Superior temporal gyrus (tissue), 1 donor: ENCODE measurements around the gene ANKS1B.

Experiments
- DNase-seq: peaks from one replicate; pipeline ENCODE4 v3.0.0-alpha.2; 2016; ENCODE audit errors: extremely low spot score

The ANKS1B gene

DNA sequence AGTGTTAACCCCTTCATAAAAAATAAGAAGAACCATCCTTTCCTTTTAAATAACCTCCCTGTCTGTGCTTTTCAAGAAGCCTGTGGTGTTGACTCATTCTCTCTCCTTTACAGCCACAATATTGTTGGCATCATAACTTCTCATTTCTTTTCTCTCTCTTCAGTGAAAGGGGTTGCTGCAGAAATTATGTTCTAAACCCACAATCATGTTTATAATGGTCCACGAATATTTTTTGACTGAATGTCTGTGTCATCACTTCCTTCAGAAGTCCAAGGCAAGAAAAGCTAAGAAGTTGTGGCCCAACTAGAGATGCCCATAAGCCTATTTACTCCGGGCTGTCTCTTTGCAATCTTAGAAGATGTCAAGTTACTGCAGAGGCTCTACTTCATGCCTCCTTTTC, 851.3 kb downstream of the ANKS1B start:
- DNase-seq, result peak; percentile 13

- no peak for DNase-seq
These were observed 853.0 kb downstream of the ANKS1B start for GRCh38 chr12:99131751-99132199.

DNA sequence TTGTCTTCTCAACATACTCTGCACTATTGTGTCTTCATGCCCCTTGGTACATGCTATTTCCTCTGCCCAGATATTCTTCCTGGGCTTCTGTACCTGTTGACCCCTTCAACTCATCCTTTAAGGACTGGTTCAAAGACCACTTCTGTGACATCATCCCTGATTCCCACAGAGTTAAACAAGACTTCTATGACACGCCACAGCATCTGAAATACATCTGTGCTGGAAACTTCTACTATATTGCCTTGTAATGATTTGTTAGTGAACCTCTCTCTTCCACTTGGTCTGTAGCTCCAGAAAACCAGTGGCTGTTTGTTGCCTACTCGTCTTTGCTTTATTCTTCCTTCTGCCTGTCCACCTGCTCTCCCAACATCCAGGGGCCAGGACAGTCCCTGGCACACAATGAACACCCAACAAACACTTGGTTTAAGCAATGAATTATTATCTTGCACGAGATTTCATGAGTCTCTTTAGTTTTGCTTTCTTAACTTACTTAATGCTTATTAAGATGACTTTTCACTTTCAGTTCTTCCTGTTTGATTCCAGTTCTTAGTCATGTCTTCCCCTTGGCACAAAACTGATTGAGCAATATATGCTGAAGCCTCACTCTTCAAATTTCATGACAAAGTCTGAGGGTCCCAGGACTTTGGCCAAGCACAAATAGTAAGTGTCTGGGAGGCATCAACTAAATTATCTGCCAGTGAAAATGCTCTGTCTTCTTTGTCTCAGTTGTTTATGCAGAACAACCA, 853.8 kb downstream of the ANKS1B start:
- no peak for DNase-seq

DNA sequence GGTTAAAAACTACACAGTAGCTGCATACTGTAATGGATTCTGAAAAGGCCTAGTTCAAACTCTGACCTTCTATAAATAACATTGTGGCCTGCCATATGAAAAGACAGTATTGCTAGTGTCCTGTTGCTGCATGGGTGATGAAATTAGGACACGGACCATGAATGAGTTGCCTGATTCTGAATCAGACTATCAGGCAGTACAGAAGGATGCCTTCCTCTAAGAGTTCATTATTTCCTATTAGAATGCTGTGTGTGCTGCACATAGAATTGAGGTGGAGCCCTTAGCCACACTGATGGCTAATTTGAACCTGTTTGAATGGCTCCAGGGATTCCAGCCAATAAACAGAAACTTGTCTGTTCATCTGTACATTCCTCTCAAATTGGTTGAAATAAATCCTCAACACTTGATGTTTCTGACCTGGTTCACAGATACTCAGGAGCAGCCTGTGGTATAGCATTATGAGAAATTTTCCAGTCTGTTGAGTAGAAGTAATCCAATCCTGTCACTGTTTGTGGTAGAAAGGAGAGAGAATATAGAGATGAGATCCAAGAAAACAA, 856.4 kb downstream of the ANKS1B start:
- no peak for DNase-seq

- no peak for DNase-seq
These were observed 861.8 kb downstream of the ANKS1B start for GRCh38 chr12:99122959-99123358.

DNA sequence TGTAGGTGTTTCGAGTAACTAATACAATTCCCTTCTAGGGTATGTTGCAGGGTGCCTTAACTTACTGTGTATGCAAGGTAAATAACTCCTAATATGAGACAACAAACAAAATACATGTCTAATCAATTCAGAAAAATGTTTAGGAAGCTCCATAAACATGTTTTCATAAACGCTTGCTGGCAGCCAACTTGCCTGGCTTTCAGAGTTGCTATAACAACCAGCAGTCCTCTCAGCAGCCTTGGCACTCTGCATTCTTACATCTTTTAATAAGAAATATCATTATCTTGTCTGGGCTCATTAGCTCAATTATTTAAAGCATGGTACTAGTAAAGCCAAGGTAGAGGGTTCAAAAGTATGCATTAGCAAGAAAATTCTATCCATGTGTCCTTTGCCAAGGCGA, 862.2 kb downstream of the ANKS1B start:
- peak; percentile 29 for DNase-seq

DNA sequence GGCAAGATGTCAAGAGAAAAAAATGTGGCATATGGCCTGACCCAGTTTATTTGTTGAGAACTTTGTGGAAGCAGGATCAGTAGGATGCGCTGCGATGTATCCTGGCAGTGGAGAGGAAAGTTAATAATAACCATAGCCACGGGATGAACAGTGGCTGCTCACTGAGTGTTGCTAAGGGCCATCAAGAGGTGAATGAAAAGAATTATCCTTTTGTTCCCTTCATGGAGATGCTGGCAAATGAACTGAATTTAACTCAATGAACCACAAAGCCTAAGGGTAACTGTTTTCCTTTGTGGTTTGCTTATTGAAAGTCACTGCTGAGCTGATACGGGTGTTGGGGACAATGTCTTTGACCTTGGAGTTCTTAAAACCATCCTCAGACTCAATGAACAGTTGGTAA, 863.2 kb downstream of the ANKS1B start:
- peak; percentile 28 for DNase-seq

DNA sequence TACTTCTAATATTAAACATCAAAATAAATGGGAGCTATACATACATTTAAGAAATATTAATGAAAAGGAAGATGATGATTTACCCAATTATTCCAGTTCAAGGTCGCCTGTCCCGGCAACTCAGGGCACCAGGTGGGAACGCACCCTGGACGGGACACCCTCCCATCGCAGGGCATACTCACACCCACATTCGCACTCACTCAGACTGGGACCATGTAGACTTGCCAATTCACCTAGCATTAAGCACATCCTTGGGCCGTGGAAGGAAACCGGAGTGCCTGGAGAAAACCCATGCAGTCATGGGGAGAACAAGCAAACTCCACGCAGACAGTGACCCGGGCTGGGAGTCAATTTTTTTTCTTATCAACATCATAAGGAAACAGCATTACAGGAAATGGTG, 864.8 kb downstream of the ANKS1B start:
- no peak for DNase-seq

- no peak for DNase-seq
These were observed 865.3 kb downstream of the ANKS1B start for GRCh38 chr12:99119449-99119848.

DNA sequence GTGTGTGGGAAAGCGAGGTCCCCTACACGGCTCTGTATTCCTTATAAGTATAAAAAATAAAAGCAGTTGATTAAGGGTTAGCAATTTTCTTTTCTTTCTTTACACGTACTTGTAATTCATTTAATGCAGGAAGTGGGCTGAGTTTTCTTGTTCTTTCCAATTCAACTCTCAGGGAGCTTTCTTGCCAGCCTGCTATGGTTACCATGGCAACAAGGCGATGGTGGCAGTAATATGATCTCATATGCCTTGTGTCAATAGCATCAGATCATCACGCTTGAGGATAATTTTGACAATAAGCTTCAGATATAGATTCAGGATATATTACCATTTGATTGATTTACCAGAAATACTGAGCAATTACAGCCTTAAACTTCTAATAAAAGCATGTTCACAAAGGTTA, 873.1 kb downstream of the ANKS1B start:
- peak; percentile 67 for DNase-seq

DNA sequence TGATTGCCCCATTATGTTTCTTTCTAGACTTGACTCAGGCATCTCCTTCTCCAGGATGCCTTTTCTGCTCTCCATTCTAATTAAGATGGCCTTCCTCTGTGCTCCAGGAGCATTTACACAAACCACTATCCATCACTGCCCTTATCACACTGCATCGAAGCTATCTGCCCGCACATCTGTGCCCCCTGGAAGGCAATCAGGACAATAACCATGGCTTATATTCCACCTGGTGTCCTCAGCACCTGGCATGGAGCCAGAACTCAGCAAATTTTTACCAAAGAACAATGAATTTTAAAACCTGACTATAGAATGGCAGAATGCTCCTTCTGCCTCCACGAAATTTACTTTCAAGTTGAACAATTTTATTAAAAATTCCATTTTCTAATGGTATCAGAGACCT, 873.9 kb downstream of the ANKS1B start:
- no peak for DNase-seq

- DNase-seq, result peak; percentile 19
These were observed 874.5 kb downstream of the ANKS1B start for GRCh38 chr12:99110212-99110611.

DNA sequence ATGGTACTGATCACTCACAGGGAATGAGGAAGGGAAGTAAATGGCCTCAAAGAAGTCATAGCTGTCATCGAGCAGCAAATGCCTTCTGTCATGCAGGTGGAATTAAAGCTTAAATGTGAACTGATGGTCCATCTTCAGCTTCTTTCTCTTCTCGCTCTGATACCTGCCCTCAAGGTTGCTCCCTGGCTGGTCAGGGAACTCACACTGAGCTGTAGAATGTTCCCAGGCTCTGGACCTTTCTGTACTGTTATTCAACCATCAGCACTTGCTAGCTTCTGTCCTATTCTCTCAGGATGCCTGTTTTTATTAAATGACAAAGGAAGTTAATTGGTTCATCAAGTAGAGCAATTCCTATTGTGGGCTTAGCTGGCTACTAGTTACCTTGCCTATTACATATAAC, 875.8 kb downstream of the ANKS1B start:
- no peak for DNase-seq

- DNase-seq, result no peak
These were observed 885.0 kb downstream of the ANKS1B start for GRCh38 chr12:99099786-99100185.

GRCh38 chr12:99097171-99097570, 887.6 kb downstream of the ANKS1B start:
- no peak for DNase-seq

DNA sequence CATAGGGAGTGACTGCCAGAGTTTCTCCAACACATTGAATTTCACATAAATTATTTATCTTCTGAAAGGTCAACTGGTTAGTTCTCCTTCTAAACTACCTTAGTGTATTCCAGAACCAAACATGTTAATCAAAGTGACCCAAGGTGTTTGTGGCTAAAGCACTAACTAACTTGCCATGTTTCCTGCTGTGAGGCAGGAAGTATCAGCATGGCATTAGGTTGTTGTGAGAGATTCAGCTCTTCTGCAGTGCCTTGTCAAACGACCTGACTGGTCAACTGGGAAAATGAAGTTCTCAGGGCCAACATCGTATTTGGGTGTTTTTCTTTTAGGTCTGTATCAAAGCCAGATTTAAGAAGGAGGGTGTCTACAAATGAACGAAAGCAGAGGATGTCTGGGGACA, 891.6 kb downstream of the ANKS1B start:
- DNase-seq, result no peak

GRCh38 chr12:99092100-99092851, 892.5 kb downstream of the ANKS1B start:
- peak; percentile 59 for DNase-seq

DNA sequence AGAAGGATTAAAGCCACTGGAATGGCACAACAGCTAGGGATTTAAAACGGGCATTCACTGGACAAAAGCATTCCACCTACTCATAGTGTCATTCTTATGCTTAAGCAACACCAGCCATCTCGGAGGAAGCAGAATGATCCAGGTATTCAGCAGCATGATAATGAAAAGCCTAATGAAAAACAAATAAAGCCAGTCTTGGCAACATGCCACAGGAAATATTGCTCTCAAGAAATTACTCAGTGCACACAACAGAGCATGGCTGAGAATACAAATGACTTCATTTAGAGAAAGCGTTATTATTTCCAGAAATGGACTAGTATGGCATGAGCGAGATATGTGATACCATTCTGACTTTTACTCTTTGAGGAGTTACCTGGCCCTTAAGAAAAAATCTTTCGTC, 897.5 kb downstream of the ANKS1B start:
- DNase-seq, result no peak

DNA sequence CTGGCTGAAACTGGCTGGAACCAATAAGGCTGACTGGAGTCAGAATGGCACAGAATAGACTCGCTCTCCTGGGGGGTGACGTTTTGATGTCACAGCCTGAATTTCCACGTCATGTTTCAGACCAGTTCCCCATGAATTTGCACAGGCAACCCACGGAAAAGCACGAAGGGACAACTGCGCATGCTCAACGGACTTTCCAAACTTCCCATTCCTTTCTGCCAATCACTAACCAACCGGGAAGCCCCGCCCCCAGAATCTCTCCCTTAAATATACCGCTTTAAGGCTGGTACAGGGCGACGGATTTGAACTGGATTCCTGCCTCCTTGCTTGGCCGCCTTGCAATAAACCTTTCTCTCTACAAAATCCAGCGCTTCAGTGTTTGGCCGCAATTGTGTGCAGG, 904.9 kb downstream of the ANKS1B start:
- DNase-seq, result no peak

DNA sequence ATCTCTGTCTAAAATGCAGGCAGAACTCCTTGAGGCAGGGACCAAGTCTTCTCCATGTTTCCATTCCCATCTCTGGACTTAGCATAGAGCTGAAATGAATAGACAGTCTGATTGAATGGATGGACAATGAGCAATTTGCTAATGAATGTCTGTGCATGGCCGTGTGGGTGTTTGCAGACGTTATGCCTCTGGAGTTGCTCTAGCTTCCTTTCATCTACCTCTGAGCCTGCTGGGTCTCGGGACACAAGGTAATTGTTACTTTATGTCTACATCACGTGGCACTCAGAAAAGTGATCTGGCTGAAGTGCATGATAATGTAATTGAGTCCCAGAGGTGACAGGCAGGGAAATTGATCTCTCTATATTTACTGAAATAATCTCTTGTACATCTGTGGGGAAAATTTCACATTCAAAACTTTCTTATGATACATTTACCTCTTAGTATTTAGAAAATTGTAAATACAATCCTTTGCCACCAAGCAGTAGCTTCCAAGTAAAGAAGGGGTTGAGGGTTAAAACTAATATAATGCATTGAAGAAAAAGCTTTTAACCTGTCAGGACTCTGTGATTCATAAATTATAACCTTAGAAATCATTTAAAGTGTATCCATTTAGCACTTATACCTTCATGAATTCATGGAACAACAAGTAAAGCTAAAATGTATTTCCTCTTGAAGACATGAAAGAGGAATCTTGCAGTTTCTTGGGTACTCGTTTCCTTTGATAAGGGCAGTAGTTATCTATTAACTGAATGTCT, 915.6 kb downstream of the ANKS1B start:
- DNase-seq, result no peak

DNA sequence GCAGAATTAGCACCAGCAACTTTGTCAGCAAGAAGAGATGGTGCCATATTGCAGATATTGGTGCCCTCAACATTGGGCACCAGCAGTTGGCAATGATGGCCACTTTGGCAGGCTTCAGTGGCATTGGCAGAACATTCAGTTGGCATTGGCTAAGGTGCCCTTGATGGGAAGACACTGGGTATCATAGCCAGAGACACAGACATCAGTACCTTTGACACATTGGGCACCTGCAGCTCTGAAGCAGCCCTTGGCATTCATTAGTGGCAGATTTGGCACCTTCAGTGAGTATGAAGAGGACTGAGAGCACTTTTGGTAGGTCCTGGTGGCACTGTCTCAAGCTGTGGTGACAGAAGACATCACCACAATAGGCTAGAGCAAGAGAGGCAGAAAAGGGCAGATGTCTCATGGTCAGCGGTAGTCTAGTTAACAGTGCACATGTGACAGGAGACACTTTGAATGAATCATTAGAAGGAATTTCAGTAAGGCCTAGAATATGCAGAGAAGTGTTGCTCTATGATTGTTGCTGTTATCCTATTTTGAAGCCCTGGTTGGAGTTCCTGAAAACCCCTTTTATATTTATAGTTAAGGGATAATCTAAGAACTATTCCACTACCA, 917.5 kb downstream of the ANKS1B start:
- no peak for DNase-seq

DNA sequence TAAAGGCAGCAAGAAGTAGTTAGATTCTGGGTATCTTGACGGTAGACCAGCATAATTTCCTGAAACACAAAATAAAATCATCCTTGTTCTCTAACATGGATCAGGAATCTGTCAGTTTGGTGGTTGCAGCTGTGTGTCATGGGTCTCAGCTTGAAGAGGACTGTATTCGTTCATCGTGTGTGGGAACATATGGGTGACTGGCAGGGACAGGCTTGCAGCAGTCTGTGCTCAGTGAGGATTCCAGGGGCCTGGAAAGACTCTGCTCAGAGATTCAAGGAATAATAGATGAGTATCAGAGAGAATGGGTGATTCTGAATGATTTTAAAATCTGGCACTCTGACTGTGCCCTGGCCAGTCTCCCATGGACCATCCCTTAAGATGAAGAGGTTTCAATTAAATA, 918.0 kb downstream of the ANKS1B start:
- no peak for DNase-seq
